GM19240 (cell line): Measurements from ENCODE around the gene ARL17B.
"Not testable (repeated sequence)": the region's sequence is repeated elsewhere in the genome, so short reads cannot be mapped to it uniquely, and the experiment has no call there.

ENCODE experiments used
- DNase-seq: peaks from one replicate; pipeline ENCODE4 v3.0.0; 2011; ENCODE audit warnings: low spot score; ENCODE audit not compliant: insufficient read length

Gene ARL17B

DNA sequence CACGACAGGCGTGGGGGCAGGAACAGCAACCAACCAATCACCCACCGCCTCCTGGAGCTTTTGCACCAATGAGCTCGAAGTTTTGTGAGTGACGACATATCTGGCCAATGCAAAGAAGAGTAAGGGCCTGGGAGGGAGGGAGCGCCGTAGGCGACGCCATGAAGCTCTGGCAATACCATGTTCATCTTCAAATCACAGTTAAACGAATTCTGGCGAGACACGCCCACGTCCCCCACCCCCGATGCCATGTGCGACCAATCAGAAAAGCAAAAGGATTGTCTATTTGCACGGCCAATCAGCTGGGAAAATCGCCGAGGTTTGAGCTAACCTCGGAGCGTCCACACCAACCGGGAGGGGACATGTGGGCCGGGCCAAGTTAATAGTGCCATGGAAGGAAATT, at the start of gene ARL17B:
Gene ARL17B, minus strand, starts transcription at position 12 of the 400 bp plus-strand sequence. CDS start 3,369 bp downstream, outside the sequence.
- DNase-seq, result not testable (repeated sequence)

DNA sequence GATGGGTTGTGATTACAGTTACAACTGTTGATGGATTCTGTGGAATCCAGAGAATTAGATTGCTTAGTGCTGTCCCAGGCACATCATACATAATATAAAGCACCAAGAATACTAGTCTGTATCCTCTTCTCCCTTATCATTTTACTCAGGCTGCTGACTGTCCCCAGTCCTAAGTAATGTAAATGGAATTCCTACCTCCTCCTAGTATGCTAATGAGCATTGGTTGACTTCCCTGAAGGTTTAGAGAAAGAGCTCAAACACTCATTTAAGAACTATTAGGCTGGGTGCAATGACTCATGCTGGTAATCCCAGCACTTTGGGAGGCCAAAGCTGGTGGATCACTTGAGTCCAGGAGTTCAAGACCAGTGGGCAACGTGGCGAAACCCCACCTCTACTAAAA, 48.3 kb upstream of the ARL17B start:
- not testable (repeated sequence) for DNase-seq

DNA sequence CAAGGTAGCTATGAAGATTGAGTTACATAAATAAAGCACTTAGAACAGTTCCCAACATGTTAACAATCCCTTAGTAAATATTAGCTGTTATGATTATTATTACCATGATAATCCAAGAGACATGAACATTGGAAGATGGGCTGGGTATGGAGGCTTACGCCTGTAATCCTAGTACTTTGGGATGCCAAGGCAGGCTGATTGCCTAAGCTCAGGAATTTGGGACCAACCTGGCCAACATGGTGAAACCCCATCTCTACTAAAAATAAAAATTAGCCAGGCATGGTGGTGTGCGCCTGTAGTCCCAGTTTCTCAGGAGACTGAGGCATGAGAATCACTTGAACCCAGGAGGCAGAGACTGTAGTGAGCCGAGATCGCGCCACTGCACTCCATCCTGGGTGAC, 45.6 kb upstream of the ARL17B start:
- not testable (repeated sequence) for DNase-seq

GRCh38 chr17:46401033-46401787, 39.6 kb upstream of the ARL17B start:
- not testable (repeated sequence) for DNase-seq

DNA sequence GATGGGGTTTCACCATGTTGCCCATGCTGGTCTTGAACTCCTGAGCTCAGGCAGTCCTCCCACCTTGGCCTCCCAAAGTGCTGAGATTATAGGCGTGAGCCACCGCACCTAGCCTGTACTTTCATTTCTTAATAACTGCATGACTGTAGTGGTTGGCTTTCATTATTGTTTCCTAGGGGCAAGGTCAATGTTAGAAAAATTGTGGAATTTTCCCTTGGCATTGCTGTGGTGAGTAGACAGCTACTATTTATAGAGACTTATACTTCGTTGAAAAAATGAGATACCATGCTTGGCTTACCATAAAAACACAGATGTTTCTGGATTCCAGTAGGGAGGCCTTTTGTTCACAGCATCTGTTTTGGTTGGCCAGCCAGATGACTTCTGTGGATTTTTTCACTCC, 39.0 kb upstream of the ARL17B start:
- not testable (repeated sequence) for DNase-seq

- not testable (repeated sequence) for DNase-seq
Measured at GRCh38 chr17:46399993-46400392, 38.4 kb upstream of the ARL17B start.

DNA sequence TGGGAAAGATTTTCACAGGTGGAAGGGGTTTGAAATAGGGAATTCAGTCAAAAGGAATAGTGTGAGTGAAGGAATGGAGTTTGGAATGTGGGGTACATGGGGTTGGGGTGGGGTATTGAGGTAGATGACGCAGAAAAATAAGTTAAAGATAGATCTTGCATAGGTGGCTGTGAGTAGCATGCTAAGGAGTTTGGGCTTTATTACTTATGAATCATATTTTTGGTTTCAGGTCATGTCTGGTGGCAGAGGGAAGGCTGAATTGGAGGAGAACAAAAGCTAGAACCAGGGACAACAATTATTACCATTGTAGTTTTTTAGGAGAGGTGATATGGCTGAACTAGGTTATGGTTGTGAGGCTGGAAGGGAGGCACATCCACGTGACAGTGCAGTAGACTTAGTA, 34.7 kb upstream of the ARL17B start:
- not testable (repeated sequence) for DNase-seq

- DNase-seq, result not testable (repeated sequence)
Measured at GRCh38 chr17:46393702-46394101, 32.1 kb upstream of the ARL17B start.

- not testable (repeated sequence) for DNase-seq
Measured at GRCh38 chr17:46385491-46385890, 23.9 kb upstream of the ARL17B start.

DNA sequence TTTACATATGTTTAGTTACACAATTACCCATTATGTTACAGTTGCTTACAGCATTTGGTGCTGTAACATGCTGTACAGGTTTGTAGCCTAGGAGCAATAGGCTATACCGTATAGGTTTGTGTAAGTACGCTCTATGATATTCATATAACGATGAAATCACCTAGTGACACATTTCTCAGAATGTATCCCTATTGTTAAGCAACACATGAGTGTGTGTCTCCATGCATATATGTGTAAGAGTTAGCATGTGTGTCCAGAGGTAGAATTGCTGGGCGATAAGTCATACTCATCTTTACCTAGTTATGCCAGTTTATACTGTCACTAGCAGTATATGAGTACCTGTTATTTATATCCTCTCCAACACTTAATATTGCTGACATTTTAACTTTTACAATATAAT, 21.6 kb upstream of the ARL17B start:
- not testable (repeated sequence) for DNase-seq

- DNase-seq, result not testable (repeated sequence)
Measured at GRCh38 chr17:46373418-46373817, 11.9 kb upstream of the ARL17B start.

GRCh38 chr17:46372236-46373229, 11.0 kb upstream of the ARL17B start:
- not testable (repeated sequence) for DNase-seq

DNA sequence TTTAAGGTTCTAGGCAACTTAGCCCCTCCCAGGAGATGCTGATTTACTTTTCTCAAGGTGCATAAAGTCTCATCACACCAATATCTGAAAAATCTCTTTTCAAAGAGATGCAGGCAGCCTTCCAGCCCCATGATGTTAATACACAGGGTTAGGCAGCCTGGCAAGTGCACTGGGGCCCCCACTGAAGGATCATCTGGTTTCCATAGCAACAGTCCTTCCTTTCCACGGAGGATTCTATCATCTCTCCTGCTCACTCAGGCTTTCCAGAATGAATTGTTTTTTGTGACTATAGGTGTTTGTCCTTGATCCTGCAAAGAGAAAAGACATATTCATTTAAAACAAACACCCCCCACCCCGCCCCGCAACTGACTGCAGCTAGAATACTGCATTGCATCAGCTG, 6.0 kb upstream of the ARL17B start:
- DNase-seq, result not testable (repeated sequence)

- DNase-seq, result not testable (repeated sequence)
Measured at GRCh38 chr17:46361145-46361735, 326 bp downstream of the ARL17B start.

- DNase-seq, result not testable (repeated sequence)
Measured at GRCh38 chr17:46353856-46354255, 7.7 kb downstream of the ARL17B start.

DNA sequence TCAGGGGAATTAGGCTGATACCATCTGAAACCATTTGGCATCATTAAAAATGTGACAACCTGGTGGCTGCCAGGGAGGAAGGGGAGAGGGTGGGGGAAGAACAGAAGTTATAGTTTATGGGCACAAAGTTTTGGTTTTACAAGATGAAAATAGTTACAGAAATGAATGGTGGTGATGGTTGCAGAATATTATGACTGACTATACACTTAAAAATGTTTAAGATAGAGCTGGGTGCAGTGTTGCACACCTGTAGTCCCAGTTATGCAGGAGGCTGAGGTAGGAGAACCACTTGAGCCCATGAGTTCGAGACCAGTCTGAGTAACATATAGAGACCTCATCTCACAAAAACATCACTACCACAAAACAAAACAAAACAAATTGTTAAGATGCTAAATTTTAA, 12.5 kb downstream of the ARL17B start:
- DNase-seq, result not testable (repeated sequence)

DNA sequence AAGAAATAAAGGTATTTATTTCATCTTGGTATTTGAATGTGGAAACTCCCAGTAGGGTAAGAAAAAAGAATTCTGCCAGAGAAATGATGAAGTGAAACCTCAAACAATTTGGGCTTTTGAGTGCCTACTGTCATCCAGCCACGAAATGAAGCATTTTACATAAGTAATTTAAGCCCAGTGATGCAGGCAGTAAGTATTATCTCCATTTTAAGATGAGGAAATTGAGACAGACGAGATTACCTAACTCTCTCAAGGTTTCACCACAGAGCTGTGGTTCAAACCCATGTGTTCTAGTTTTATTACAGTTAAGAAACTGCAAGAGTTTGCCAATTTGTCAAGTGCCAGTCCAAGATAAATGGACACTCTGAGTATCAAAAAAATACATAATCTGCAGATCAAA, 13.2 kb downstream of the ARL17B start:
- DNase-seq, result not testable (repeated sequence)

GRCh38 chr17:46342131-46342530, 19.4 kb downstream of the ARL17B start:
- not testable (repeated sequence) for DNase-seq

- DNase-seq, result not testable (repeated sequence)
Measured at GRCh38 chr17:46341220-46341619, 20.3 kb downstream of the ARL17B start.

GRCh38 chr17:46294831-46295230, 66.7 kb downstream of the ARL17B start, which contains the start of gene LRRC37A:
TSS of gene LRRC37A (plus strand) at chr17:46295131. CDS start at chr17:46295134, 3 bp downstream.
- not testable (repeated sequence) for DNase-seq

- DNase-seq, result not testable (repeated sequence)
Measured at GRCh38 chr17:46291618-46292017, 69.9 kb downstream of the ARL17B start.
